Suppressor macrophage treated with lipopolysaccharide for 4 hours (primary cell): ENCODE measurements around the gene ZC3H12A.

ENCODE experiments used
- DNase-seq: peaks from one replicate; pipeline ENCODE4 v3.0.0-alpha.2; 2020

Gene ZC3H12A

GRCh38 chr1:37479255-37480124 lies 5.1 kb downstream of the ZC3H12A start:
- DNase-seq: peak; percentile 96

GRCh38 chr1:37480125-37480466 lies 5.7 kb downstream of the ZC3H12A start:
- no peak for DNase-seq

GRCh38 chr1:37480581-37481288 lies 6.4 kb downstream of the ZC3H12A start:
- no peak for DNase-seq

- DNase-seq: peak; percentile 62
Measured at GRCh38 chr1:37481289-37482003, 7.1 kb downstream of the ZC3H12A start.

- DNase-seq: no peak
Measured at GRCh38 chr1:37482004-37482785, 7.8 kb downstream of the ZC3H12A start.

DNA sequence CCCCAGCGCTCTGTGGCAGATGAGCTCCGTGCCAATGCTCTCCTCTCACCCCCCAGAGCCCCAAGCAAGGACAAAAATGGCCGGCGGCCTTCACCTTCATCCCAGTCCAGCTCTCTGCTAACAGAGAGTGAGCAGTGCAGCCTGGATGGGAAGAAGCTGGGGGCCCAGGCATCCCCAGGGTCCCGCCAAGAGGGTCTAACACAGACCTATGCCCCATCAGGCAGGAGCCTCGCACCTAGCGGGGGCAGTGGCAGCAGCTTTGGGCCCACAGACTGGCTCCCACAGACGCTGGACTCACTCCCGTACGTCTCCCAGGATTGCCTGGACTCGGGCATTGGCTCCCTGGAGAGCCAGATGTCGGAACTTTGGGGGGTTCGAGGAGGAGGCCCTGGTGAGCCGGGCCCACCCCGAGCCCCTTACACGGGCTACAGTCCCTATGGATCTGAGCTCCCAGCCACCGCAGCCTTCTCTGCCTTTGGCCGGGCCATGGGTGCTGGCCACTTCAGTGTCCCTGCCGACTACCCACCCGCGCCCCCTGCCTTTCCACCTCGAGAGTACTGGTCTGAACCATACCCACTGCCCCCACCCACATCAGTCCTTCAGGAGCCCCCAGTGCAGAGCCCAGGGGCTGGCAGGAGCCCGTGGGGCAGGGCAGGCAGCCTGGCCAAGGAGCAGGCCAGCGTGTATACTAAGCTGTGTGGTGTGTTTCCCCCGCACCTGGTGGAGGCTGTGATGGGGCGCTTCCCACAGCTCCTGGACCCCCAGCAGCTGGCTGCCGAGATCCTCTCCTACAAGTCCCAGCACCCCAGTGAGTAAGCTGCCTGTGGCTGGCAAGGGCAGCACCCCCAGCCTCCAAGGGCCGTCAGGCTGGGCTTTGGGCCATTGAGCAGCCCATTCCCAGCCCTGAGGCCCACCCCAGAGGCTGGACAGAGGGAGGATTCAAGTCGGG lies 8.7 kb downstream of the ZC3H12A start:
- DNase-seq: no peak

DNA sequence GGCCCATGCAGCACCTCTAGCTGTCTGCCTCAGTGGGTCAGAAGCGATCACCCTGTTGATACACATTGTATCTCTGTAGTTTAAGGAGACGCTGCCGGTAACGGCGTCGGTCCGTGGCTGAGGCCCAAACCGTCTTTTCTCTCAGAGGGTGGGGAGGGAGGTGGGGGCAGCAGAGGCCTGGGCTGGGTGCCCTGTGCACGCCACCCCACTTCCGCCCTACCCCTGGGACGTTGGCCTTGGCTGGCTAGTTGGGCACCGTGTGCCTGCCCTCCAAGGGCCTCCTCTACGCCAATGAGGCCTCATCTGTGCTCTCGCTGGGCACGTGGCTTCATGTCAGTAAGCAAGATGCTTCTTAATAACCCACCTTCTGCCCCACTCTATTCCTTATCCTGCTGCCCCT lies 9.4 kb downstream of the ZC3H12A start:
- DNase-seq: no peak

DNA sequence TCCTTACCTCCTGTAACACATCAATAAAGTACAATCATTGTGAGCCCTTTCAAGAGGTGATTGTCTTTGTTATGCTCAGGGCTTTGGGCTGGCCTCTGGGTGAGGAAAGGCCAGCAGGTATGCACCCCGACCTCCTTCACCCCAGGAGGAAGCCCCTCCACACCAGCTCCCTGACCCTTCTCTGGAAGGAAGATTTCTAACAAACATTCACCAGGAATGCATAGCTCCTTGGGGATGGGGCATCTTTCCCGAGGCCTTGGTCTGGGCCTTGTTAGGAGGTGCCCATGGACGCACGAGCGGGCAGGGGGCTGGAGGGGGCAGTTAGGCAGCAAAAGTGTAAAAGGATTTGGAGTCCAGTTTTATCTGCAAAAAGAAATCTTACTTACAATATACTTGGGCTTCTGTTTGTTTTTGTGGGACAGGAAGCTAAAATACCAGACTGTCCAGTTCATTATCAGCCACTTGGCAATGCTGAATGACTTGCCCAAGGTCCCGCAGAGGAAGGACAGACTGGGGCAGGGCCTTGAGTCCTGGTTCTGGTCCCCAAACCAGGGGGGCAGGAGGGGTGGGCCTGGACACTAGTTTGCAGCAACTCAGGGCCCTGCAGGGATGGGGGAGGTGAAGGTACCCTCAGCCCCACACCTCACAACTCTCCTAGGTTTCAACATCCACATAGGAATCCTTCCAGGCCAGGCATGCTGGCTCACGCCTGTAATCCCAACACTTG lies 10.1 kb downstream of the ZC3H12A start:
- DNase-seq: no peak

DNA sequence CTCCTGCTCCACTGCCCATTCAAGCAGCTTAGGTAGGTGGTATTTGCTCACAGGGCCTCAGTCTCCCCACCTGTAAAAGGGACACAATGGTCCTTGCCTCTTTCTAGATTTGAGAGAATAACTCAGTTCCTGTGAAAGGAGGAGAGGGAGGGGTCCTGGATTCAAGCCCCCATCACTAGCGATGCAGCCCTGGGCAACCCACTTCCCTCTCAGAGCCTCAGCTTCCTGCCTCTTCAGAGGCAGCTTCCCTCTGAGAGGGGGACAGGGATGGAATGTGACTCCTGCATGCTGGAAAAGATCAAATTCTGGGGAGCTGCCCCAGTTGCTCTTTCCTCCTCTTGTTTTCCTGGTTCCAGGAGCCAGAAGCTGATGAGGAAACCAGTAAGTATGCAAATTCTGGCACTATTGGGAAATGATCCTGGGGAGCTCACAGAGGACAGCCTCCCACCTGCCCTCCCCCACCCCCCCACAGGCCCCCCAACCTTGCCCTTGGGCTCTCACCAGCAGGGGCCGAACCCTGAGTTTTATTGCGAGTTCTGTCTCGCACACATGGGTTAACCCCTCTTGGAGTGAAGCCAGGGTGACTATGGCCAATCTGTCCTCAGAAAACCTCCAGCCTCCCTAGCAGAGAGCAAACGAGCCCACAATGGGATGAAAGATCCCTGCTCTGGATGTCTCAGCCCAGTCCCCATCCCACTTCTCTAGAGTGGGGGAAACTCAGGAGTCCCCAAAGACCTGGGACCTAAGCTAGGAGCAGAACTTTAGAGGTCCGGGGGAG lies 11.7 kb downstream of the ZC3H12A start:
- peak; percentile 65 for DNase-seq

GRCh38 chr1:37486680-37487618 lies 12.6 kb downstream of the ZC3H12A start:
- DNase-seq: peak; percentile 87

- no peak for DNase-seq
Measured at GRCh38 chr1:37487619-37487984, 13.2 kb downstream of the ZC3H12A start.

- no peak for DNase-seq
Measured at GRCh38 chr1:37493336-37494098, 19.1 kb downstream of the ZC3H12A start.

- no peak for DNase-seq
Measured at GRCh38 chr1:37495875-37496274, 21.5 kb downstream of the ZC3H12A start.

DNA sequence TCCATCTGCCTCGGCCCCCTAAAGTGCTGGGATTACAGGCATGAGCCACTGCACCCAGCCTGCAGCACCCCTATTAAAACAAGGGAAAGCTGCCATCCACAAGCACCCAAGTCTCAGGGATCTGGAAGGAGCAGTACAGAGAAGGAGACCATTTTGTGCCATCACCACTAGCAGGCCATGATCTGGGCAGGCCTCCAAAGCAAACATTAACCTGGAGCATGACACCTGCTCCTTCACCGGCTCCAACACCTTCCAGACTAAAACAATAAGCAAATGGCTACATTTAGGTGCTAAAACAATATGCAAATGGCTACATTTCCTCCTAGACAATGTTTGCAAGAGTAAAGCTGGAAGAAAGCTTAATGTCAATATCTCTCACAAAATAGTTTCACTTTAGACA lies 23.5 kb downstream of the ZC3H12A start:
- DNase-seq: no peak

GRCh38 chr1:37498872-37499617 lies 24.7 kb downstream of the ZC3H12A start:
- no peak for DNase-seq

GRCh38 chr1:37501661-37502060 lies 27.3 kb downstream of the ZC3H12A start:
- DNase-seq: no peak

DNA sequence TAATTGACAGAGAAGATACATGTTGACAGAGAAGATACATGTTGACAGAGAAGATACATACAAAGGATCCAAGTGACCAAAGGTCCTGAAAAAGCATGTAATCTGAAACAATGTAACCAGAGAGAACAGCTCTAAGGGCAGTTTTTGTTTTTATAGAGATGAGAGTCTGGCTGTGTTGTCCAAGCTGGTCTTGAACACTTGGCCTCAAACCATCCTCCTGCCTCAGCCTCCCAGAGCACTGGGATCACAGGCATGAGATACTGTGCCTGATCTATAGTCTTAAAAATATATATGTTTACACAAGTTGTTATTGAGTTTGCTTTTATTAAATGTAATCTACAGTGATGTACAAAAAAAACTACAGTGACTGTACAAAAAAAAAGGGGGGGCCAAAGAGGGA lies 27.7 kb downstream of the ZC3H12A start:
- no peak for DNase-seq
